ENCODE results near the gene RNASE7.

Gene RNASE7

DNA sequence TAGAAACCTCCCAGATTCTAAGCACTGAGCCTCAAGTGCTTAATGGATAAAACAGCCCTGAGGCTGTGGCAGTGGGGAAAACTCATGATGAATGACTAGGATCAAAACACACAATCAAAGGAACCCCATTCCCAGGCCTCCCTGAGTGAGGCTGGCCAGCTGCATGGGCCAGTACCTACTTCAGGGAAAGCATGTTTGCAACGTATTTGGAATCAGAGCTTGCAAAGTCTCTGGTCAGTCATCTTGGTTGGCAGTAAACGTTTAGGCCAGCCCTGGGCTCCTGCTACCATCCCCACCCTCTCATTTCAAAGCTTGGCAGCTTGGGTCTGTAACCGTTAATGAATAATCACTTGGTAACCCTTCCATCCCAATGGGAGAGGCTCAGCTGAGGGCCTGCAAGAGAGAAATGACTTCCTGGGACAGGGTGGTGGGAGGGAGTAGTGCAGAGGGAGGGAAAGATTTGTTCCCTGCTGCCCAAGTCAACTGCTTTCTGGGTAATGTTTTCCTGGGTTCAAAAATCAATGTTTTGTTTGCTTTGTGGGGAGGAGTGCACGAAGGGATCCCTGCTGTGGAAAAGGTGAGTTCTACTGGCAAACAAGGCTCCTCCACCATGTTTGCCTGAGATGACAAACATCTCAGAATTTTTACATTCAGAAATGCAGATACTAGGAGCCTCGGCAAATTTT, 13.4 kb downstream of the RNASE7 start:
- 63 to 67% methylated on average over 5 of the region's 5 CpGs for WGBS, 2 experiments
- no peak overlapping the region for H3K27ac ChIP-seq (ENCODE audit: insufficient read depth, low read depth, low read length, poor library complexity, severe bottlenecking)

GRCh38 chr14:21056520-21057163, 14.5 kb downstream of the RNASE7 start:
- Histone ChIP-seq H3K27me3 (ENCODE audit: control insufficient read depth, insufficient read depth, low read length, poor library complexity, severe bottlenecking) (no peaks in the 10 kb centered on the region), H3K36me3 (ENCODE audit: control insufficient read depth, insufficient read depth, low read length) (no peaks in the 10 kb centered on the region), H3K27ac (ENCODE audit: insufficient read depth, low read depth, low read length, poor library complexity, severe bottlenecking) (no peak overlapping the region), H3K9me3 (ENCODE audit: control insufficient read depth, low read length) (no peaks in the 10 kb centered on the region), H3K4me1 (ENCODE audit: control insufficient read depth, insufficient read depth, low read length) (no peaks in the 10 kb centered on the region), H3K4me3 (ENCODE audit: insufficient read depth, low read depth, low read length) (no peak overlapping the region)
- WGBS, 2 experiments = 91 to 92% methylated on average over 10 of the region's 10 CpGs

More for the DNA sequence above, 13.4 kb downstream of the RNASE7 start:
- Histone ChIP-seq H3K4me1 (ENCODE audit: control insufficient read depth, insufficient read depth, low read length) (no peaks in the 10 kb centered on the region), H3K36me3 (ENCODE audit: control insufficient read depth, insufficient read depth, low read length) (no peaks in the 10 kb centered on the region), H3K9me3 (ENCODE audit: control insufficient read depth, low read length) (no peaks in the 10 kb centered on the region), H3K4me3 (ENCODE audit: insufficient read depth, low read depth, low read length) (no peak overlapping the region), H3K27me3 (ENCODE audit: control insufficient read depth, insufficient read depth, low read length, poor library complexity, severe bottlenecking) (no peaks in the 10 kb centered on the region)

DNA sequence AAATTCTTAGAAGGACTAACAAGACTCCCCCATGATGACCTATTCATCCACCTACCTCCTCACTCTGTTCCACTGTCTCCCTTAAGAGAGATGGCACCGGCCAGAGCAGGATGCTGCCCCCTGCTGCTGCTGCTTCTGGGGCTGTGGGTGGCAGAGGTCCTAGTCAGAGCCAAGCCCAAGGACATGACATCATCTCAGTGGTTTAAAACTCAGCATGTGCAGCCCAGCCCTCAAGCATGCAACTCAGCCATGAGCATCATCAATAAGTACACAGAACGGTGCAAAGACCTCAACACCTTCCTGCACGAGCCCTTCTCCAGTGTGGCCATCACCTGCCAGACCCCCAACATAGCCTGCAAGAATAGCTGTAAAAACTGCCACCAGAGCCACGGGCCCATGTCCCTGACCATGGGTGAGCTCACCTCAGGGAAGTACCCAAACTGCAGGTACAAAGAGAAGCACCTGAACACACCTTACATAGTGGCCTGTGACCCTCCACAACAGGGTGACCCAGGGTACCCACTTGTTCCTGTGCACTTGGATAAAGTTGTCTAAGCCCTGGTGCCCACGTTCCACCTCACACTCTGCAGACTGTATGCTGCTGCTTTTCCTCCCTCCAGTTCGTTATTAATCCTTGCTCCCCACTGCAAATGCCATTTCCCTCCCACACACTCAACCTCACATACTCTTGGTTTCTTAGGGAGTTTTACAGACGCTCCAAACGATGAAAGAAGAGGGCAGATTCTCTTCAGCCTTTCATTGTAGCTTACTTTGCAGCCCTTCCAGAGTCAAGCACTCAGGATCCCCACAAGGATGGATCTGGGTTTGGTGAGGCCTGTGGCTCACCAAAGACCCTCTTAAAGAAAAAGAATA, 15.9 kb downstream of the RNASE7 start, which contains the start of gene RNASE8:
Gene RNASE8, plus strand, starts transcription at position 20 of the 873 bp plus-strand sequence. Its CDS starts 71 bp downstream, at position 91.
- H3K27me3 ChIP-seq (ENCODE audit: control insufficient read depth, insufficient read depth, low read length, poor library complexity, severe bottlenecking) = no peaks in the 10 kb centered on the region
- H3K9me3 ChIP-seq (ENCODE audit: control insufficient read depth, low read length) = no peaks in the 10 kb centered on the region
- no peak within 1 kb of the TSS for H3K4me3 ChIP-seq (ENCODE audit: insufficient read depth, low read depth, low read length)
- no peak within 1 kb of the TSS for H3K27ac ChIP-seq (ENCODE audit: insufficient read depth, low read depth, low read length, poor library complexity, severe bottlenecking)
- no peaks in the 10 kb centered on the region for H3K4me1 ChIP-seq (ENCODE audit: control insufficient read depth, insufficient read depth, low read length)
- 88 to 89% methylated on average over 8 of the region's 8 CpGs for WGBS, 2 experiments
- no peaks in the 10 kb centered on the region for H3K36me3 ChIP-seq (ENCODE audit: control insufficient read depth, insufficient read depth, low read length)

DNA sequence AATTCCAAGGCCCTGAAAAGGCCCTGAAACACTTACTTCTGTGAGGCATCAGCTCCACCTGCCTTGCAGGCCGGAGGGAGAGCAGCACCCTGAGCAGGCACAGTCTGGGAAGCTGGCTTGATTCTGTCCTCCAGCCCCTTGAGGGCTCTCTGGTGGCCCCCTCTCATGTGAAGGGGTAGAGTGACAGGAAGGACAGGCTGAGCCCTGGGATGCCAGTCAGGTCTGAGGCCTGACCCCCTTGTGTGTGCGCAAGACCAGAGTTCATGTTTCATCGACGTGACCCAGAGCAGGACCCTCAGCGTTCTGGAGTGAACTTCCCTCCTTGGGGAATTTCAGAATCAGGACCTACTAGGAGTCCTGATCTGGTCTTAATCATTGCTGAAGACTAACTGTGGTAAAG, 16.7 kb downstream of the RNASE7 start:
- Histone ChIP-seq H3K36me3 (ENCODE audit: control insufficient read depth, insufficient read depth, low read length) (no peaks in the 10 kb centered on the region), H3K27me3 (ENCODE audit: control insufficient read depth, insufficient read depth, low read length, poor library complexity, severe bottlenecking) (no peaks in the 10 kb centered on the region), H3K9me3 (ENCODE audit: control insufficient read depth, low read length) (no peaks in the 10 kb centered on the region), H3K4me1 (ENCODE audit: control insufficient read depth, insufficient read depth, low read length) (peaks cover 8% of the 10 kb centered on the region), H3K27ac (ENCODE audit: insufficient read depth, low read depth, low read length, poor library complexity, severe bottlenecking) (no peak overlapping the region), H3K4me3 (ENCODE audit: insufficient read depth, low read depth, low read length) (no peak overlapping the region)
- WGBS, 2 experiments = 91% methylated on average over 5 of the region's 5 CpGs

GRCh38 chr14:21059842-21060613, 17.9 kb downstream of the RNASE7 start:
- Histone ChIP-seq H3K4me1 (ENCODE audit: control insufficient read depth, insufficient read depth, low read length) (peaks cover 8% of the 10 kb centered on the region), H3K27me3 (ENCODE audit: control insufficient read depth, insufficient read depth, low read length, poor library complexity, severe bottlenecking) (no peaks in the 10 kb centered on the region), H3K27ac (ENCODE audit: insufficient read depth, low read depth, low read length, poor library complexity, severe bottlenecking) (no peak overlapping the region), H3K36me3 (ENCODE audit: control insufficient read depth, insufficient read depth, low read length) (no peaks in the 10 kb centered on the region), H3K4me3 (ENCODE audit: insufficient read depth, low read depth, low read length) (no peak overlapping the region), H3K9me3 (ENCODE audit: control insufficient read depth, low read length) (no peaks in the 10 kb centered on the region)
- 86 to 93% methylated on average over 7 to 8 of the region's 8 CpGs for WGBS, 2 experiments

- Histone ChIP-seq H3K36me3 (ENCODE audit: control insufficient read depth, insufficient read depth, low read length) (no peaks in the 10 kb centered on the region), H3K27me3 (ENCODE audit: control insufficient read depth, insufficient read depth, low read length, poor library complexity, severe bottlenecking) (no peaks in the 10 kb centered on the region), H3K27ac (ENCODE audit: insufficient read depth, low read depth, low read length, poor library complexity, severe bottlenecking) (no peak overlapping the region), H3K9me3 (ENCODE audit: control insufficient read depth, low read length) (no peaks in the 10 kb centered on the region), H3K4me1 (ENCODE audit: control insufficient read depth, insufficient read depth, low read length) (peaks cover 8% of the 10 kb centered on the region), H3K4me3 (ENCODE audit: insufficient read depth, low read depth, low read length) (no peak overlapping the region)
- 88 to 90% methylated on average over 13 of the region's 13 CpGs for WGBS, 2 experiments
Measured at GRCh38 chr14:21060614-21061346, 18.6 kb downstream of the RNASE7 start.

DNA sequence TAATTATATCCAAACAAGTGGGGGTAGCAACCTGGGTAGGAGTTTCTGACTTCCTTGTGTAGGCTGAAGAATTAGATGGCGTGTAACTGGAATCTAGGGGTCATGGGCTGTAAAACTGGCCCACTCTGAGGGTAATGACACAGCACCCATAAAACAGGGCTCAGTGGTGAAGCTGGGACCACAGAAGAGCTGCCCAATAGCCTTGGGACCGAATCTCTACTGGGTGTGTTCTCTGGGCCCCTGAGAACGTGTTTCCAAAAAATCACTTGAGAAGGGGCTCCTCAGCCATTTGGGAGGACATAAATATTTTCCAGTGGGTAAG, 19.1 kb downstream of the RNASE7 start:
- no peak overlapping the region for H3K4me3 ChIP-seq (ENCODE audit: insufficient read depth, low read depth, low read length)
- no peaks in the 10 kb centered on the region for H3K27me3 ChIP-seq (ENCODE audit: control insufficient read depth, insufficient read depth, low read length, poor library complexity, severe bottlenecking)
- 90 to 91% methylated on average over 3 of the region's 3 CpGs for WGBS, 2 experiments
- peaks cover 8% of the 10 kb centered on the region for H3K4me1 ChIP-seq (ENCODE audit: control insufficient read depth, insufficient read depth, low read length)
- no peaks in the 10 kb centered on the region for H3K9me3 ChIP-seq (ENCODE audit: control insufficient read depth, low read length)
- H3K36me3 ChIP-seq (ENCODE audit: control insufficient read depth, insufficient read depth, low read length) = no peaks in the 10 kb centered on the region
- no peak overlapping the region for H3K27ac ChIP-seq (ENCODE audit: insufficient read depth, low read depth, low read length, poor library complexity, severe bottlenecking)

DNA sequence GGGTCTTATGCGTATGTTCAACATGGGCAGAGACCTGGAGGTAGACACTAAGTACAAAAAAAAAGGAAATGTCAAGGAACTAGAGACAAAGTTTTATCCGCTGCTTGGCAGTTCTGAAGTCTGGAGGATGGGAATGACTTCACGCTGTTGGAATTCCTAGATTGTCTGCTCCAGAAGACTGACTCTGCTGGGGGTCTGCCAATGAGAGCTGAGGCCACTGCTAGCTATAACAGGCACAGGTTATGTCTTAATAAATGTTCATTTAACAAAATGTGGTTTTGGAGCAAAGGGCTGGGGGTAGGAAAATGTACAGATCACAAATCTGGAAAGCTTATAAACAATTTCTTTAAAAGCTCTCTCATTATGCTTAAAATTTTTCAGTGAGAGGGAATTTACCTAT, 21.3 kb downstream of the RNASE7 start:
- Histone ChIP-seq H3K9me3 (ENCODE audit: control insufficient read depth, low read length) (no peaks in the 10 kb centered on the region), H3K4me3 (ENCODE audit: insufficient read depth, low read depth, low read length) (no peak overlapping the region), H3K4me1 (ENCODE audit: control insufficient read depth, insufficient read depth, low read length) (peaks cover 8% of the 10 kb centered on the region), H3K27ac (ENCODE audit: insufficient read depth, low read depth, low read length, poor library complexity, severe bottlenecking) (no peak overlapping the region), H3K36me3 (ENCODE audit: control insufficient read depth, insufficient read depth, low read length) (no peaks in the 10 kb centered on the region), H3K27me3 (ENCODE audit: control insufficient read depth, insufficient read depth, low read length, poor library complexity, severe bottlenecking) (peaks cover 4% of the 10 kb centered on the region)
- 70 to 71% methylated on average over 3 of the region's 3 CpGs for WGBS, 2 experiments

GRCh38 chr14:21066882-21067502, 24.8 kb downstream of the RNASE7 start:
- H3K27ac ChIP-seq (ENCODE audit: insufficient read depth, low read depth, low read length, poor library complexity, severe bottlenecking) = no peak overlapping the region
- 79 to 87% methylated on average over 5 to 7 of the region's 7 CpGs for WGBS, 2 experiments
- no peaks in the 10 kb centered on the region for H3K36me3 ChIP-seq (ENCODE audit: control insufficient read depth, insufficient read depth, low read length)
- H3K9me3 ChIP-seq (ENCODE audit: control insufficient read depth, low read length) = no peaks in the 10 kb centered on the region
- peaks cover 12% of the 10 kb centered on the region for H3K27me3 ChIP-seq (ENCODE audit: control insufficient read depth, insufficient read depth, low read length, poor library complexity, severe bottlenecking)
- peaks cover 8% of the 10 kb centered on the region for H3K4me1 ChIP-seq (ENCODE audit: control insufficient read depth, insufficient read depth, low read length)
- no peak overlapping the region for H3K4me3 ChIP-seq (ENCODE audit: insufficient read depth, low read depth, low read length)
